H1 (cell line): ENCODE results near the gene TP53TG3E. TPM values are rescaled to one million over a fixed set of nuclear protein-coding genes. Genes with fewer than 3 reads are reported as not detected.
"Not testable (repeated sequence)": the region's sequence is repeated elsewhere in the genome, so short reads cannot be mapped to it uniquely, and the experiment has no call there.

Experiments
- CTCF ChIA-PET: fragments of 300-600 bp; sonication (Branson Sonifier 250); formaldehyde crosslinking; loops from one replicate; lab custom pipeline; 2021; ENCODE audit not compliant: partially characterized antibody; lab: Charles Lee
- POLR2A ChIA-PET: fragments of 300-600 bp; sonication (Branson Sonifier 250); formaldehyde crosslinking; loops from one replicate; lab custom pipeline; 2021; ENCODE audit warnings: inconsistent platforms; ENCODE audit not compliant: partially characterized antibody; lab: Charles Lee
- DNase-seq, 2 experiments: peaks; one replicate each; pipeline versions ENCODE4 v3.0.0 to v3.0.0-alpha.2; 2010 to 2022; ENCODE audit warnings: low spot score in 2 of 2, low read depth in 1 of 2, mixed read lengths in 1 of 2
- FAIRE-seq: peaks from 2 replicates; lab custom pipeline; 2011; peaks lifted over from hg19 to GRCh38; lab: Jason Lieb, UNC
- H2AFZ ChIP-seq: 2 replicates; pipeline ENCODE4 v1.8.1; 2012; ENCODE audit warnings: low read length, inconsistent platforms
- H2AK5ac ChIP-seq: 2 replicates; pipeline ENCODE4 v1.6.1; 2013; ENCODE audit warnings: low read depth, low read length
- H2BK120ac ChIP-seq: replicated peaks from 2 replicates; pipeline ENCODE3; 2013; ENCODE audit warnings: low read depth, low read length, inconsistent platforms
- H2BK12ac ChIP-seq: 2 replicates; pipeline ENCODE4 v1.6.1; 2013; ENCODE audit warnings: low read depth, low read length
- H2BK15ac ChIP-seq: 2 replicates; pipeline ENCODE4 v1.6.1; 2013; ENCODE audit warnings: low read length
- H2BK20ac ChIP-seq: 2 replicates; pipeline ENCODE4 v1.6.1; 2013; ENCODE audit warnings: low read length
- H2BK5ac ChIP-seq: 2 replicates; pipeline ENCODE4 v1.6.1; 2013; ENCODE audit warnings: low read depth, low read length
- H3K14ac ChIP-seq: 2 replicates; pipeline ENCODE4 v1.6.1; 2013; ENCODE audit warnings: inconsistent platforms; ENCODE audit not compliant: insufficient read length
- H3K18ac ChIP-seq: 2 replicates; pipeline ENCODE4 v1.6.1; 2013; ENCODE audit warnings: low read length; ENCODE audit errors: extremely low read depth
- H3K23ac ChIP-seq: 2 replicates; pipeline ENCODE4 v1.6.1; 2013; ENCODE audit warnings: inconsistent platforms; ENCODE audit not compliant: insufficient read length
- H3K23me2 ChIP-seq: 2 replicates; pipeline ENCODE4 v1.6.1; 2013; ENCODE audit warnings: low read depth, low read length
- H3K27ac ChIP-seq: 2 replicates; pipeline ENCODE4 v1.6.1; 2011; ENCODE audit warnings: low read depth, low read length, inconsistent platforms
- H3K27me3 ChIP-seq, 4 experiments: replicated peaks in 1 of 4; 1 replicate in 1 of 4; 2 replicates in 3 of 4; pipeline versions ENCODE4 v1.6.1 to v1.8.1; 2011 to 2013; ENCODE audit warnings: low read length in 3 of 4, mild to moderate bottlenecking in 3 of 4, inconsistent platforms in 2 of 4, mixed read lengths in 2 of 4, moderate library complexity in 1 of 4; ENCODE audit not compliant: control insufficient read depth in 3 of 4, insufficient read depth in 3 of 4; ENCODE audit errors: extremely low read depth in 1 of 4
- H3K36me3 ChIP-seq, 4 experiments: 2 replicates each; pipeline versions ENCODE4 v1.6.1 to v1.8.1; 2011 to 2013; ENCODE audit warnings: mild to moderate bottlenecking in 4 of 4, low read length in 3 of 4, moderate library complexity in 2 of 4, control low read depth in 1 of 4, inconsistent platforms in 1 of 4; ENCODE audit not compliant: insufficient read depth in 4 of 4, control insufficient read depth in 2 of 4
- H3K4ac ChIP-seq: replicated peaks from 2 replicates; pipeline ENCODE3; 2013; ENCODE audit warnings: low read length, low read depth, mixed read lengths, inconsistent platforms; ENCODE audit not compliant: insufficient read length
- H3K4me1 ChIP-seq, 4 experiments: replicated peaks in 1 of 4; 1 replicate in 1 of 4; 2 replicates in 3 of 4; pipeline versions ENCODE4 v1.6.1 to v1.8.1; 2011 to 2013; ENCODE audit warnings: low read length in 3 of 4, inconsistent platforms in 2 of 4, mixed read lengths in 1 of 4; ENCODE audit not compliant: insufficient read depth in 4 of 4, control insufficient read depth in 3 of 4
- H3K4me2 ChIP-seq, 2 experiments: 2 replicates each; pipeline versions ENCODE4 v1.6.1 to v1.8.1; 2011 to 2013; ENCODE audit warnings: low read depth in 2 of 2, low read length in 2 of 2, control low read depth in 1 of 2, inconsistent platforms in 1 of 2, mild to moderate bottlenecking in 1 of 2; ENCODE audit not compliant: insufficient read depth in 1 of 2
- H3K4me3 ChIP-seq, 4 experiments: fragments of 200-600, 300-600 bp in 1 of 4; sonication (generic), shearing (Covaris generic), sonication (Bioruptor Twin) in 1 of 4; 2 replicates each; pipeline versions ENCODE4 v1.5.1 to v1.8.1; 2011 to 2016; ENCODE audit warnings: low read length in 4 of 4, low read depth in 3 of 4, control low read depth in 2 of 4, inconsistent platforms in 2 of 4, mild to moderate bottlenecking in 2 of 4, mixed read lengths in 1 of 4, moderate library complexity in 1 of 4; ENCODE audit not compliant: insufficient read depth in 2 of 4; ENCODE audit errors: extremely low read depth in 1 of 4
- H3K56ac ChIP-seq: replicated peaks from 2 replicates; pipeline ENCODE3; 2013; ENCODE audit warnings: low read depth, mild to moderate bottlenecking, mixed read lengths, low read length, inconsistent platforms; ENCODE audit not compliant: insufficient read length
- H3K79me1 ChIP-seq: 2 replicates; pipeline ENCODE4 v1.6.1; 2013; ENCODE audit warnings: low read depth, low read length, control low read depth
- H3K79me2 ChIP-seq, 2 experiments: 2 replicates each; pipeline versions ENCODE4 v1.6.1 to v1.8.1; 2012 to 2013; ENCODE audit warnings: low read length in 2 of 2, mild to moderate bottlenecking in 2 of 2, inconsistent platforms in 1 of 2; ENCODE audit not compliant: insufficient read depth in 2 of 2, control insufficient read depth in 1 of 2
- H3K9ac ChIP-seq, 4 experiments: replicated peaks in 1 of 4; 1 replicate in 1 of 4; 2 replicates in 3 of 4; pipeline versions ENCODE4 v1.6.1 to v1.8.1; 2011 to 2013; ENCODE audit warnings: low read depth in 3 of 4, low read length in 3 of 4, control low read depth in 2 of 4, mild to moderate bottlenecking in 2 of 4, moderate library complexity in 2 of 4, inconsistent platforms in 1 of 4; ENCODE audit errors: extremely low read depth in 1 of 4
- H3K9me3 ChIP-seq, 2 experiments: 2 replicates each; pipeline versions ENCODE4 v1.6.1 to v1.8.1; 2012 to 2013; ENCODE audit warnings: mild to moderate bottlenecking in 2 of 2, moderate library complexity in 2 of 2, control low read depth in 1 of 2, inconsistent platforms in 1 of 2, low read depth in 1 of 2, low read length in 1 of 2, mixed read lengths in 1 of 2; ENCODE audit not compliant: insufficient read depth in 2 of 2
- H4K20me1 ChIP-seq, 2 experiments: replicated peaks in 1 of 2; 2 replicates each; pipeline versions ENCODE3 to v1.8.1; 2011 to 2013; ENCODE audit warnings: inconsistent platforms in 2 of 2, low read length in 2 of 2, mild to moderate bottlenecking in 1 of 2; ENCODE audit not compliant: insufficient read depth in 2 of 2, control insufficient read depth in 1 of 2
- H4K5ac ChIP-seq: 2 replicates; pipeline ENCODE4 v1.6.1; 2013; ENCODE audit warnings: low read length, low read depth, mixed read lengths, inconsistent platforms; ENCODE audit not compliant: insufficient read length
- H4K8ac ChIP-seq: 2 replicates; pipeline ENCODE4 v1.8.0; 2013; ENCODE audit warnings: mild to moderate bottlenecking, moderate library complexity, low read length, inconsistent platforms; ENCODE audit not compliant: insufficient read depth; ENCODE audit errors: extremely low read depth
- H4K91ac ChIP-seq: replicated peaks from 2 replicates; pipeline ENCODE3; 2013; ENCODE audit warnings: low read length, mixed read lengths, inconsistent platforms; ENCODE audit not compliant: insufficient read length
- WGBS, 2 experiments: shearing (Covaris generic) in 1 of 2; methylation state at CpG; one replicate each; pipeline versions ENCODE4 v1.1.6 to v1.1.7; 2013 to 2015; ENCODE audit warnings: low lambda C conversion rate in 2 of 2, mixed read lengths in 2 of 2, inconsistent platforms in 1 of 2, low coverage in 1 of 2, missing lambda C conversion rate in 1 of 2; ENCODE audit not compliant: insufficient replicate concordance in 2 of 2, insufficient coverage in 1 of 2, insufficient read length in 1 of 2; ENCODE audit errors: extremely low coverage in 1 of 2, missing lambda C conversion rate in 1 of 2; 5-methylcytosine and 5-hydroxymethylcytosine counted together
- long read RNA-seq, 2 experiments: library from RNA in 1 of 2; library from capped mRNA in 1 of 2; stranded (forward); transcript quantifications; one replicate each; pipeline ENCODE4 v2.0.0, GENCODE V29; 2021; ENCODE audit warnings: inconsistent platforms in 1 of 2
- polyA minus RNA-seq, 3 experiments: library from RNA; depleted of rRNA, polyadenylated mRNA; stranded (reverse); fragments of >200 nt; gene quantifications; 1 replicate in 2 of 3; 2 replicates in 1 of 3; pipeline ENCODE4 v1.2.3, GENCODE V29; 2011
- polyA plus RNA-seq, 7 experiments: library from polyadenylated mRNA; depleted of rRNA in 3 of 7; stranded (reverse) in 5 of 7; unstranded in 2 of 7; fragments of >200 nt in 5 of 7; fragments of 200-250 nt in 2 of 7; gene quantifications; 1 replicate in 5 of 7; 2 replicates in 1 of 7; 4 replicates in 1 of 7; pipeline versions ENCODE4 v1.2.1 to v1.2.3, GENCODE V29; 2011 to 2013; ENCODE audit warnings: missing spikeins in 2 of 7, mixed read lengths in 2 of 7
- total RNA-seq: library from RNA; stranded (reverse); fragmentation: NEBNext Ultra II Directional; extraction: Animal tissue kit (Norgen Biotek cat#: 25700); gene quantifications from 2 replicates; pipeline ENCODE4 v1.2.1, GENCODE V29; 2021

TP53TG3E gene
- not detected in 2 replicates for total RNA-seq
- not detected in 2 replicates for polyA plus RNA-seq (2011; rRNA removed)
- polyA plus RNA-seq (2011; cell fraction: cytosol; rRNA removed): not detected
- polyA plus RNA-seq (2011; cell fraction: nucleus; rRNA removed): not detected
- polyA plus RNA-seq (2012, experiment 1 of 2): not detected in 4 replicates
- not detected for polyA plus RNA-seq (2012, experiment 2 of 2)
- polyA plus RNA-seq (2013, experiment 1 of 2): not detected
- not detected for polyA plus RNA-seq (2013, experiment 2 of 2)
- polyA minus RNA-seq (2011; rRNA and poly(A)+ RNA removed): not detected in 2 replicates
- polyA minus RNA-seq (2011; cell fraction: cytosol; rRNA and poly(A)+ RNA removed): not detected
- not detected for polyA minus RNA-seq (2011; cell fraction: nucleus; rRNA and poly(A)+ RNA removed)
- long read RNA-seq, experiment 1: 0 reads
- long read RNA-seq, experiment 2: 0 reads

GRCh38 chr16:33304006-33304405 lies at the start of gene TP53TG3E:
TSS of gene TP53TG3E (plus strand) at chr16:33304306. CDS start at chr16:33304374, 68 bp downstream.
- H4K91ac ChIP-seq, H2BK5ac ChIP-seq, H2BK20ac ChIP-seq, POLR2A ChIA-PET, H3K14ac ChIP-seq, FAIRE-seq, H3K56ac ChIP-seq, H3K9me3 ChIP-seq, CTCF ChIA-PET, H3K4me2 ChIP-seq, H2AK5ac ChIP-seq, H2BK120ac ChIP-seq, H3K27me3 ChIP-seq, H3K23ac ChIP-seq, H4K20me1 ChIP-seq, H3K23me2 ChIP-seq, H2AFZ ChIP-seq, H4K8ac ChIP-seq, H3K9ac ChIP-seq, H3K18ac ChIP-seq, H3K4me1 ChIP-seq, DNase-seq, H2BK15ac ChIP-seq, H3K4ac ChIP-seq, H3K4me3 ChIP-seq, H3K27ac ChIP-seq, H3K36me3 ChIP-seq, H4K5ac ChIP-seq, H2BK12ac ChIP-seq, H3K79me1 ChIP-seq, H3K79me2 ChIP-seq: not testable (repeated sequence)
- no CpG with 5 or more reads among the region's 25 CpGs for WGBS, 2 experiments
